Measurements from ENCODE around the gene ETV4. TPM values are rescaled to one million over a fixed set of nuclear protein-coding genes. Genes with fewer than 3 reads are reported as not detected.
A peak's percentile ranks its signal among the peaks of the same experiment; 100 is the strongest.

Gene ETV4
- polyA plus RNA-seq, 1 donor from 2014 or later, result 0.61 TPM

GRCh38 chr17:43483674-43484551 is 62.2 kb downstream of the ETV4 start, which contains the start of gene DHX8:
DHX8 (plus strand) TSS chr17:43483975; CDS start chr17:43484038, 63 bp downstream.
- Histone ChIP-seq H3K27ac (ENCODE audit: low read length) (peak within 1 kb of the TSS; percentile 80), H3K79me2 (replicated peaks; ENCODE audit: insufficient read depth, low read length) (peaks cover 38% of the 10 kb centered on the region)
- peak; percentile 82 for TF ChIP-seq TAF1 (IDR thresholded peaks at IDR 0.05; ENCODE audit: low read depth)
- peak; percentile 83 for TF ChIP-seq MXI1 (conservative IDR thresholded peaks at IDR 0.05; ENCODE audit: poor library complexity, severe bottlenecking)
- TF ChIP-seq CTCF (IDR thresholded peaks at IDR 0.05; ENCODE audit: poor library complexity, severe bottlenecking), result peak; percentile 100
- peak; percentile 72 for TF ChIP-seq EP300 (conservative IDR thresholded peaks at IDR 0.05; ENCODE audit: poor library complexity, severe bottlenecking)
- TF ChIP-seq REST (IDR thresholded peaks at IDR 0.05; ENCODE audit: borderline replicate concordance), result peak; percentile 77
- TF ChIP-seq POLR2AphosphoS5 (IDR thresholded peaks at IDR 0.05), result peak; percentile 94
- TF ChIP-seq SMC3 (conservative IDR thresholded peaks at IDR 0.05; ENCODE audit: poor library complexity), result peak; percentile 100
- no peak for TF ChIP-seq EZH2 (IDR thresholded peaks at IDR 0.05; ENCODE audit: borderline replicate concordance, insufficient read depth, low read length, poor library complexity, severe bottlenecking)
- peak; percentile 100 for TF ChIP-seq RAD21 (conservative IDR thresholded peaks at IDR 0.05)

DNA sequence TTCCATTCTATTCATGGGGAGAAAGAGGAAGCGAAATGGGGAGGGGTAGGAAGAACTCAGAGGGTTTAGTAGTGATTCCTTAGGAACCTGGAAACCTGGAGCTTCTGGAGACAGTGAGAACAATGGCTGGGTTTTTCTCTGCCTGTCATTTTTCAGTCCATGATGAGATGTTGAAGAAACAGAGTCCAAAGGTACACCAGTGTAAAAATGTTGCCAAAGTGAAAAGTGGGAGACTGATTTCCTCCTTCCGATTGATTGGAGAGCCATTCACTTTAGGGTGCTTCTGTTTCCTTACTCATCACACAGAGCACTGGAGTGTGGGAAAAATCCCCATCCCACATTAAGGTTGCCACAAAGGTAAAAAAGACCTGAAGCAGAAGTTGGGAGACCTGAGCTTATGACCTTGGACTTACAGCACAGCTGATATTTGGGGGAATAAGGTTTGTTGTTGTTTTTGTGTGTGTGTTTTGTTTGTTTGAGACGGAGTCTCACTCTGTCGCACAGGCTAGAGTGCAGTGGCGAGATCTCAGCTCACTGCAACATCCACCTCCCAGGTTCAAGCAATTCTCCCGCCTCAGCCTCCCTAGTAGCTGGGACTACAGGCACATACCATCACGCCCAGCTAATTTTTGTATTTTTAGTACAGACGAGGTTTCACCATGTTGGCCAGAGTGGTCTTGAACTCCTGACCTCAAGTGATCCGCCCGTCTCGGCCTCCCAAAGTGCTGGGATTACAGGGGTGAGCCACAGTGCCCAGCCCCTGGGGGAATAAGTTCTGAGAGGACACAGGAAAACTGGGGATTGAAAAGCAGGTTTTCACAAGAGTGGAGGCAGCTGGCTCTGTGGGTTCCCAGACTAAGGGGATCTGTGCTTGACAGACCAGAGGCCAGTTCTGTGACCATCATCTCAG is 63.8 kb downstream of the ETV4 start:
- no peak overlapping the region for H2AFZ ChIP-seq (ENCODE audit: low read depth, low read length)
- H3K27ac ChIP-seq (ENCODE audit: low read length), result no peak overlapping the region

More at GRCh38 chr17:43483674-43484551, 62.2 kb downstream of the ETV4 start, which contains the start of gene DHX8:
- H4K20me1 ChIP-seq (ENCODE audit: insufficient read depth), result no peaks in the 10 kb centered on the region
- peak within 1 kb of the TSS; percentile 85 for H3K4me3 ChIP-seq (ENCODE audit: low read length)
- no peaks in the 10 kb centered on the region for H3K27me3 ChIP-seq (ENCODE audit: insufficient read depth, low read depth, low read length)
- H3F3A ChIP-seq (ENCODE audit: insufficient read depth, low read length, poor library complexity, severe bottlenecking), result no peaks in the 10 kb centered on the region
- H3K9me3 ChIP-seq (ENCODE audit: low read length), result no peaks in the 10 kb centered on the region
- H3K36me3 ChIP-seq (ENCODE audit: insufficient read depth, low read length), result no peaks in the 10 kb centered on the region
- peak within 1 kb of the TSS; percentile 99 for H2AFZ ChIP-seq (ENCODE audit: low read depth, low read length)
- H3K9ac ChIP-seq (ENCODE audit: low read length), result peak within 1 kb of the TSS; percentile 78
- H3K4me2 ChIP-seq (ENCODE audit: low read length), result peak within 1 kb of the TSS; percentile 57
- no peaks in the 10 kb centered on the region for H3K9me2 ChIP-seq (ENCODE audit: insufficient read depth, low read length)

More for the DNA sequence above, 63.8 kb downstream of the ETV4 start:
- Histone ChIP-seq H3K9me3 (ENCODE audit: low read length) (no peaks in the 10 kb centered on the region), H3K36me3 (ENCODE audit: insufficient read depth, low read length) (no peaks in the 10 kb centered on the region), H3K4me3 (ENCODE audit: low read length) (no peak overlapping the region), H3F3A (ENCODE audit: insufficient read depth, low read length, poor library complexity, severe bottlenecking) (no peaks in the 10 kb centered on the region), H3K27me3 (ENCODE audit: insufficient read depth, low read depth, low read length) (no peaks in the 10 kb centered on the region), H3K9ac (ENCODE audit: low read length) (no peak overlapping the region), H3K9me2 (ENCODE audit: insufficient read depth, low read length) (no peaks in the 10 kb centered on the region), H3K79me2 (replicated peaks; ENCODE audit: insufficient read depth, low read length) (peaks cover 35% of the 10 kb centered on the region), H3K4me2 (ENCODE audit: low read length) (no peak overlapping the region), H4K20me1 (ENCODE audit: insufficient read depth) (no peaks in the 10 kb centered on the region)
- no peak for TF ChIP-seq REST (IDR thresholded peaks at IDR 0.05; ENCODE audit: borderline replicate concordance)
- TF ChIP-seq EZH2 (IDR thresholded peaks at IDR 0.05; ENCODE audit: borderline replicate concordance, insufficient read depth, low read length, poor library complexity, severe bottlenecking), result no peak
- TF ChIP-seq RAD21 (conservative IDR thresholded peaks at IDR 0.05), result no peak
- no peak for TF ChIP-seq CTCF (IDR thresholded peaks at IDR 0.05; ENCODE audit: poor library complexity, severe bottlenecking)
- TF ChIP-seq EP300 (conservative IDR thresholded peaks at IDR 0.05; ENCODE audit: poor library complexity, severe bottlenecking), result no peak
- TF ChIP-seq SMC3 (conservative IDR thresholded peaks at IDR 0.05; ENCODE audit: poor library complexity), result no peak

Measured in neural cell (in vitro differentiated cells).